NCI-H69 (cell line): ENCODE results near the gene FAM168A.
A peak's percentile ranks its signal among the peaks of the same experiment; 100 is the strongest.

Experiments
- DNase-seq: peaks from one replicate; lab custom pipeline; 2025; lab: John Stamatoyannopoulos, UW

The FAM168A gene

GRCh38 chr11:73425108-73425507 is 172.8 kb downstream of the FAM168A start:
- DNase-seq, result no peak

DNA sequence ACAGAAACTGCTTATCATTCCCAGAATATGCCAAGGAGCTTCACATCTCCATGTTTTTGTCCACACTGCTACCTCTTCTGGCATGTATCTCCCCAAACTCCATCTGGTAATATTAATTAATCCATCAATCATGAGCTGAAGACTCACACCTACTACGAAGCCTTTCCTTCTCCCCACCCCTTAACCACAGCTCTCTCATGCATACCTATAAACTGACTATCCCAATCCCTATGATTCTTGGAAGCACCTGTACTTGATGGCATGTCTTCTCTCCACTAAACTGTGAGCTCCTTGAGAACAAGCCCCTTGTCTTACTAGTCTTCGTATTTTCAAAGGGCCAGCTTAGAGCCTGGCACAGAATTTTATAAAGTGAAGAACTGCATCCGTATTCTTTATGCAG is 174.4 kb downstream of the FAM168A start:
- DNase-seq, result no peak

DNA sequence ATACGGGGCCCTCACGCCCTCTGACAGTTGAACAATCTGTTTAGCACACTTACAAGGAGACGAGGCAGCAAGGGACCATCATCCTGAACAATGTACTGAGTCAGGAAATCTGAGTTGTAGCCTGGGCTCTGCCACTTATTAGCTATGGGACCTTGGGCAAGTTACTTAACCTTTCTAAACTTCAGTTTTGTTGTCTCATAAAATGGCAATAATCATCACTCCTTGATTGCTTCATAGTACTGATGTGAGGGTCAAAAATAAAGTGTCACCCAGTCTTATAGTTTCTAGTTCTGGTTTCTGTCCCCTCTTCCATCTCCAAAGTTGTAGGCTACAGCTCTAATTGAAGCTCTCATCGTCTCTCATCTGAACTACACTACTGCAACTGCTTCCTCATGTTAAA is 175.0 kb downstream of the FAM168A start:
- no peak for DNase-seq

- DNase-seq, result no peak
Measured at GRCh38 chr11:73420136-73420535, 177.8 kb downstream of the FAM168A start.

- no peak for DNase-seq
Measured at GRCh38 chr11:73416786-73417185, 181.1 kb downstream of the FAM168A start.

DNA sequence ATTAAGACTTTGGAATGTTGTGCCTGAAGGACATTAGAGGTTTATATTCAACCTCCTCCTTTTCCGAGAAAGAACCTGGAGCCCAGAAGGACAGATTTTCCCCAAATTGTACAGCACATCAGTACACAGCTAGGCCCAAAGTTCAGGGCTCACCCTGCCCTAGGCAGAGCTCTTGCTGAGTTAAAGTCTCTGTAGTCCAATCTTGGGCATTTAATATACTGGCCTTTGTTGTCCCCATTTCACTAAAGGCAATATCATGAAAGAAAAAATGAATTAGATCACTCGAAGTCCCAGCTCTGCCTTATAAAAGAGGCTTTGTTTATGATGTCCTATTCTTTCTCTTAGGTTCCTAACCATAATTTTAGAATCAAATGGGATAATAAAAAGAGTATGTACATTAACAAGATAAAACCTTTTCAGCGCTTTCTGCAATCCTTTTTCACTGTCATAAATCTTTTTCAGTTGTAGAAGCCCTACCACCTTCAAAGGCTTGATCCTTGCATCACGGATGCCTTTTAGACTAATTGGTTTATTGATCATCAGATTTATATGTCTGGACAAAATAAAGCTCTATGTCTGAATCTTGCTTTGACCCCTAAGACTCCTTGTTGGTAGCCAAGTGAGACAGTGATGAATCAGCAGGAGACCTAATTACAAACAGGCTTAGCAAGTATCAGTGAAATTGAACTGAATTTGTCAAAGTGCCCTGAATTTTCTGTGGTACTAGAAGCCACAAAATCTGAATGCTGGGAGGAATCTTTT is 181.9 kb downstream of the FAM168A start:
- DNase-seq, result no peak

DNA sequence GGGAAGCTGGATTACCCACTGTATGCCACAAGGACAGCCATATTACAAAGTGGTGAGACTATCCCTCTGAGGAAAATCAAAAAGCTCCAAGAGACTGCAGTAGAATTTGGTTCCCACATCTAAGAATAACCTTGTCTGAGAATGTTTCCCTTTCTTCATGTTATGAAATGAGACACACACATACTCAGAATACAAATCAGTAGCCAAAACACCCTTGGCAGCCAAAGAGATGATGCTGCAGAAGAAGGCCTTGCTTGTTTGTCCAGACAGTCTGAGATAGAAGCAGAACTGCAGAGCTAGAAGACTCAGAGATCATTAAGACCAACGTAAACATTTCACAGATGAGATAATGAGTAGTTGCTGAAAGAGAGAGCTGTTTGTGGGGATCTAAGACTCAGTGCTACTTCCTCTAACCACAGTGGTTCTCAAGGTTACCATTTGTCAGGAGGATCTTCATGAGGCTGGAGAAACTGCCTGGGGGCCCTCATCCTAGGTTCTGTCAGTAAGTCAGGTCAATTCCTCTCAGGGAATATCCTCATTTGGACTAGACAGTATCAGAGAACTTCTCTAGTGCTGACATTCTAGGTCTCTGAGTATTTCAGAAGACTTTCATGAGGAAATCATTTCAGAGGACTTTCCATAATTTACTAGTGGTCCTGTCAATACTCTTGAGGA is 182.8 kb downstream of the FAM168A start:
- peak; percentile 68 for DNase-seq

DNA sequence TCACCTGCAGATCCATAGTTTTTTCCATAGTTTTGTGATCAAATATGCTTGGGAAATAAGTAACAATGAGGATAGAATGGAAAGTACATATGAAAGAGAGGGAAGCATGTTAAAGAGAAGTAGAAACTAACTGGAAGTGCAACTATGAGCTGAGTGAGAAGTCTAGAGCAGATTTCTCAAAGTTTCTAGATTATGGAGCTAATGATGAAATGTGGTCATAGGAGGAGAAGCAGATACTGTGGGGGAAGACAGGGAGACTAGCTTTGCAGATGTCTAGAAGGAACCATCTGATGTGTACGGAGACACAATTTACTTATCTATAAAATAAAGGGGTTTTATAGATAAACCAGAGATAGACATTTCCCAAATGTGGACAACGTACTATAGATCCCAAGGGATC is 184.7 kb downstream of the FAM168A start:
- DNase-seq, result no peak

DNA sequence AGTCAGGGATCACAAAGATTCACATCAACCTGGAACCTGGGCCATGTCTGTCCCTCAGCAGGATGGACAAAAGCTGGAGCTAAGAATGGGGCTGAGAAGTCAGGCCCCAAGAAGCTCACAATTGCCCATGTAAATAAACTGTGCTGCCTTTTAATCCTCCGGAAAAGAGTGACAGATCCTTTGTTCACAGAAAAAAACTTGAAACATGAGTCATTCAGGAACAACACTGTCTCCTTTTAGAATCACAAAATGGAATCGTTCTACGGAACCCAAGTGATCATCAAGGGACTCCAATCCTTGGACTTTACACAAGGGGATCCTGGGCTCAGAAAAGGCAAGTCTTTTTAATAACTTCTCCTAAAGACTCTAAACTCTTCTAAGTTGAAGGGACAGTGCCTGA is 185.6 kb downstream of the FAM168A start:
- DNase-seq, result no peak

DNA sequence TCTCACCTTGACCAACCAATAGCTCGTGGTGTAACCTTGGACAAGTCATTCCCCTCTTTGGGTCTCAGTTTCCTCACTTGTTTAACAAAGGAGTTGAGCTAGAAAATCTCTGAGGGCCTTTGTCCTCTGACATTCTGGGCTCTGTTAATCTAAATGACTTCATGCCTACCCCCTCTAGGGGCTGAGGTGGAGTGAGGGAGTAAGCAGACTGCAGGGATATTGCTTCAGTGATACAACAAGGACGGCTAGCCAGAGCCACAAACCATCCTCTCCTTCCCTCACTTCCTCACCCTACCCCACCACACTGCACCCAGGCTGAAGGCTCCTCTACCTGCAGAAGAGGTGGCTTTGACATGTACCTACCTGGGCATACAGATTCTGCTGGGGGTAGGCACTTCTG is 186.9 kb downstream of the FAM168A start:
- DNase-seq, result no peak

GRCh38 chr11:73410627-73411026 is 187.3 kb downstream of the FAM168A start:
- DNase-seq, result no peak

- DNase-seq, result no peak
Measured at GRCh38 chr11:73409431-73409830, 188.5 kb downstream of the FAM168A start.

DNA sequence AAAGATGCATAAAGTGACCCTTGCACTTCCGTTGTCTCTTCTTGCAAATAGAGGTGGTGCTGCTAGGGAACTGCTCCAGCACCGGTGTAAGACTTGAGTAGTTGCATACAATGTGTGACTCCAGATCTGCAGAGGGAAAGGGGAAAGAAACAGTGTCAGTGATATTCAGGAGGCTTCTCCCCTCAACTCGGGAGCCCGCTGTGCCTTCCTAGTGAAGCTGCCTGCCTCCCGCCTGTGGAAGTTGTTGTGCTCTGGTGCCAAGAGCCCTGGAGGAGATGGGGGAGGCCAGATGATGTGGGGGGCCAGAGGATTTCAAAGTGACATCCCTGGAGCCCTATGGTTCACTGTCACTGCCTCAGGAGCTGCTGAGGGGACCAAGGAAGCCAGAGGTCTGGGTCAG is 191.3 kb downstream of the FAM168A start:
- no peak for DNase-seq

GRCh38 chr11:73406131-73406530 is 191.8 kb downstream of the FAM168A start:
- DNase-seq, result no peak

DNA sequence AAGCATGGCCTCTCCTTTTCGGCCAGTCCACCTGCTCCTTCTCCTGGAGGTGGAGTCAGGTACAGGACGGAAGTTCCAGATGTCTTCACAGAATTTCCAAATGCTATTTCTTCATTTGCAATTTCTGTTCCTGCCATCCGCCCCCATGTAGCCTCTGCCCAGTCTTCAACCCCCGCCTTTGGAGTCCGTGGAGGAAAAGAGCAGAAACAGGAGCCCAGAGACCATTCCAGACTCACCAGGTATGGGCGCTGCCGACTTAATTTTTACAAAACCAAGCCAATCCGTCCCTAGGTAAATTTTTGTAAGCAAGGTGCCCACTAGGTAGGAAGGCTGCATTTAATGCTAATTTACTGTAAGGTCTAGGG is 192.8 kb downstream of the FAM168A start:
- DNase-seq, result no peak

GRCh38 chr11:73404506-73405145 is 193.3 kb downstream of the FAM168A start:
- peak; percentile 12 for DNase-seq

- DNase-seq, result peak; percentile 70
Measured at GRCh38 chr11:73404048-73404447, 193.9 kb downstream of the FAM168A start.

DNA sequence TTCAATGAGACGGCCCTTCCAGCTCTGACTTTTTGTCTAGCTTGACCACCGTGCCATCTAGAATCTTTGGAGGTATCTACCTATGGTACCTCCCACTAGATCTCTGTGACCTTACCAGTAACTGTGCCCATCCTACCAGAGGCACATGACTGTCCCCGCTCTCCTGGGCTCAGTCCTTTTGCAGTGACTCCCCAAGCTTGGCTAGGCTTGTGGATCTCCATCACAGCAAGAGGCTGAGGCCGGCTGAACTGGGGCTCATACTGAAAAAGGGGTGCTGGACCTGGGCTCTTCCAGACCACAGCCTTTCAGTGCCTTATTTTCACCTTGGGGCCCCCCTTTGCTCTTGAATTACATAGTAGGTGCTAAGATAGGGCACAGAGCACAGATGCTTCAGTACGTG is 194.4 kb downstream of the FAM168A start:
- DNase-seq, result no peak

DNA sequence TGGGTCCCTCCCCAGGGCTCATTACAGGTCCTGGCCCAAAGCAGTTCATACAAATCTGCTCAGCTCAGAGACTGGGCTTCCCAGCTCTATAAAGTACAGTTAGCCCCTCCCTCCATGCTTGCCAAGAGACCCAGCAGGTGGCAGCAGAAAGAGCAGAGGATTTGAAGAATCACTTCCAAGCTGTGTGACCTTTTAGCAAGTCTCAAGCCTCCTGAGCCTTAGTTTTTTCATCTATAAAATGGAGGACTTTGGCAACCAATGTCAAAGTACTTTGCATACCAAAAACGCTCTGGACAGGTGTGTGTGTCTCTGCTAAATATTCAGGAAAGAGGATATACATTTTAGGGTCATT is 195.1 kb downstream of the FAM168A start:
- DNase-seq, result peak; percentile 32

DNA sequence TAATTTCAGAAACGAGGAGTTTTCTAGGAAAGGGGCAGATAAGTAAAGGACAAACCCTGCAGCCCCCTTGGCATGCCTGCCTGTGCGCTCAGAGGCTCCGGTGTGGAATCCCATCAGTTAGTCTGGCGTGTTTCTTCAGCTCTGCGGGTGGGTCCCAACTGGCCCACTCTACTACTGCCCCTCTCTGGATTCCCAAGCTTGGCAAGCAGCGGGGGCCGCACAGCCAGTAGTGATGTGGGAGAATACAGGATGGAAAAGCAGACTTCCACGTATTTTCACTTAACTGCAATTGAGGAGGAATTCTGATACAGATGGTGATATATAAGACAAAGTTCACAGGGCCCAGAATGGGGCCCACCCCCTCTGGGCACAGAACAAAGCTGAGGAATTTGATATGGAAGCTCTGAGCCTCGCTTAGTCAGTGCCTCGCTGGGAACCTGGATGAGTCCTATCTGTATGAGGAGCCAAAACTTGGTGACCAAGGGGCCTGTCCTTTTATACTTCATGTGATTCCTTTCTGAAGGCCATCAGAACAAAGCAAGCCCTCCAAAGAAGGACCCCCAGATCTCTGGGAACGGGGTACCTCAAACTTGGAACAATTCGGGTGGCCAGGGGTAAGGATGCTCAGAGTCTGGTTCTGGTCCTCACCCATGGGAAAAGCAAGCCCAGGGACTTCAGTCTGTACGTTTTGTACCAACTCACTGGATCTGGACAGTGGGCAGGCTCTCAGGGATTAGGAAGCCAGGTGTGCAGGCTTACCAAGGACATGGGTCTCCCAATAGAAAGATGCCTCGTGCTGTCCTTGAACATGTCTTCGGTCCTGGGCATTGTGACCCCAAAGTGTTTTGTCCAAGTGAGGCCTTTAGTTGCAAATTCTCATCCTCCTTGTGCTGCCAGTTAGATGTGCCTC is 195.7 kb downstream of the FAM168A start:
- no peak for DNase-seq

GRCh38 chr11:73401217-73401923 is 196.5 kb downstream of the FAM168A start:
- no peak for DNase-seq

- no peak for DNase-seq
Measured at GRCh38 chr11:73400293-73400692, 197.6 kb downstream of the FAM168A start.
